ENCODE data around the gene NSDHL. TPM values are rescaled to one million over a fixed set of nuclear protein-coding genes. Genes with fewer than 3 reads are reported as not detected.

NSDHL gene
- total RNA-seq, 4 donors from 2014 or later, result 13.2 to 77.2 (median 38.8) TPM

- no peaks in the 10 kb centered on the region for H3K36me3 ChIP-seq
- H3K27me3 ChIP-seq, result no peaks in the 10 kb centered on the region
- H3K4me3 ChIP-seq, result no peak overlapping the region
- TF ChIP-seq CTCF (IDR thresholded peaks at IDR 0.05), result peak in 4 of 6 experiments; percentile 38 to 67 (median 62)
- no peak for TF ChIP-seq POLR2A (IDR thresholded peaks at IDR 0.05)
- no peak overlapping the region for H3K27ac ChIP-seq
- no peaks in the 10 kb centered on the region for H3K9me3 ChIP-seq
- DNase-seq, result peak in 2 of 3 donors; percentile 47 to 64
- H3K4me1 ChIP-seq, result no peaks in the 10 kb centered on the region
Measured at GRCh38 chrX:152821145-152821765, 9.6 kb upstream of the NSDHL start.

GRCh38 chrX:152822383-152823086 is 8.3 kb upstream of the NSDHL start:
- Histone ChIP-seq H3K36me3 (no peaks in the 10 kb centered on the region), H3K27me3 (no peaks in the 10 kb centered on the region), H3K9me3 (no peaks in the 10 kb centered on the region), H3K4me3 (no peak overlapping the region), H3K4me1 (no peaks in the 10 kb centered on the region), H3K27ac (no peak overlapping the region)
- TF ChIP-seq CTCF (IDR thresholded peaks at IDR 0.05), result no peak
- TF ChIP-seq POLR2A (IDR thresholded peaks at IDR 0.05), result no peak
- no peak for DNase-seq

GRCh38 chrX:152823657-152824056 is 7.2 kb upstream of the NSDHL start:
- TF ChIP-seq POLR2A (IDR thresholded peaks at IDR 0.05), result no peak

GRCh38 chrX:152824841-152825374 is 6.0 kb upstream of the NSDHL start:
- Histone ChIP-seq H3K36me3 (no peaks in the 10 kb centered on the region), H3K9me3 (no peaks in the 10 kb centered on the region), H3K27ac (no peak overlapping the region), H3K27me3 (no peaks in the 10 kb centered on the region), H3K4me1 (peaks cover 0 to 3% (median 0%) of the 10 kb centered on the region in 4 donors), H3K4me3 (no peak overlapping the region)
- no peak for DNase-seq
- no peak for TF ChIP-seq POLR2A (IDR thresholded peaks at IDR 0.05)
- TF ChIP-seq CTCF (IDR thresholded peaks at IDR 0.05), result no peak

More at GRCh38 chrX:152823657-152824056, 7.2 kb upstream of the NSDHL start:
- no peaks in the 10 kb centered on the region for H3K36me3 ChIP-seq
- DNase-seq, result no peak
- no peak overlapping the region for H3K27ac ChIP-seq
- no peaks in the 10 kb centered on the region for H3K9me3 ChIP-seq
- H3K4me1 ChIP-seq, result no peaks in the 10 kb centered on the region
- no peak overlapping the region for H3K4me3 ChIP-seq
- H3K27me3 ChIP-seq, result no peaks in the 10 kb centered on the region

GRCh38 chrX:152831391-152831790 is 528 bp downstream of the NSDHL start:
- Histone ChIP-seq H3K36me3 (no peaks in the 10 kb centered on the region), H3K27me3 (no peaks in the 10 kb centered on the region), H3K4me1 (peaks cover 0 to 5% (median 0%) of the 10 kb centered on the region in 4 donors), H3K27ac (peak overlapping the region in 3 of 4 donors; percentile 75 to 79 (median 77)), H3K9me3 (no peaks in the 10 kb centered on the region), H3K4me3 (peak overlapping the region; percentile 51 to 85 (median 68))
- TF ChIP-seq CTCF (IDR thresholded peaks at IDR 0.05) (no peak), POLR2A (IDR thresholded peaks at IDR 0.05) (no peak)
- DNase-seq, result no peak

GRCh38 chrX:152832520-152832919 is 1.7 kb downstream of the NSDHL start:
- Histone ChIP-seq H3K4me1 (peaks cover 0 to 5% (median 0%) of the 10 kb centered on the region in 4 donors), H3K27ac (no peak overlapping the region), H3K4me3 (peak overlapping the region in 1 of 4 donors; percentile 85), H3K36me3 (no peaks in the 10 kb centered on the region), H3K27me3 (no peaks in the 10 kb centered on the region), H3K9me3 (no peaks in the 10 kb centered on the region)
- DNase-seq, result no peak
- TF ChIP-seq POLR2A (IDR thresholded peaks at IDR 0.05) (no peak), CTCF (IDR thresholded peaks at IDR 0.05) (no peak)
